Measurements from ENCODE around the gene RIPOR2.

The RIPOR2 gene

GRCh38 chr6:24833711-24834386 is 101.9 kb downstream of the RIPOR2 start:
- no peak for DNase-seq
- Histone ChIP-seq H3K36me3 (replicated peaks) (no peaks in the 10 kb centered on the region), H3K27me3 (replicated peaks) (no peaks in the 10 kb centered on the region), H3K4me3 (ENCODE audit: low read depth, low read length) (no peak overlapping the region), H3K27ac (no peak overlapping the region)
- TF ChIP-seq CTCF (IDR thresholded peaks at IDR 0.05; ENCODE audit: low read depth, low read length, missing control alignments), result no peak
- in situ Hi-C loops (cut with HindIII; ENCODE audit: low pct_ligation_motif_present, low sequenced_read_pairs), result no loop called here

- no peak for TF ChIP-seq CTCF (IDR thresholded peaks at IDR 0.05; ENCODE audit: low read depth, low read length, missing control alignments)
- in situ Hi-C loops (cut with HindIII; ENCODE audit: low pct_ligation_motif_present, low sequenced_read_pairs), result no loop called here
- no peak overlapping the region for H3K27ac ChIP-seq
- no peak for DNase-seq
- no peak overlapping the region for H3K4me3 ChIP-seq (ENCODE audit: low read depth, low read length)
- no peaks in the 10 kb centered on the region for H3K27me3 ChIP-seq (replicated peaks)
- no peaks in the 10 kb centered on the region for H3K36me3 ChIP-seq (replicated peaks)
Measured at GRCh38 chr6:24832794-24833193, 103.0 kb downstream of the RIPOR2 start.

- Histone ChIP-seq H3K36me3 (replicated peaks) (no peaks in the 10 kb centered on the region), H3K4me3 (ENCODE audit: low read depth, low read length) (no peak overlapping the region), H3K27me3 (replicated peaks) (no peaks in the 10 kb centered on the region), H3K27ac (no peak overlapping the region)
- TF ChIP-seq CTCF (IDR thresholded peaks at IDR 0.05; ENCODE audit: low read depth, low read length, missing control alignments), result no peak
- DNase-seq, result peak; percentile 20
- in situ Hi-C loops (cut with HindIII; ENCODE audit: low pct_ligation_motif_present, low sequenced_read_pairs), result no loop called here
Measured at GRCh38 chr6:24831771-24832716, 103.7 kb downstream of the RIPOR2 start.

- Histone ChIP-seq H3K4me3 (ENCODE audit: low read depth, low read length) (no peak overlapping the region), H3K36me3 (replicated peaks) (no peaks in the 10 kb centered on the region), H3K27ac (no peak overlapping the region), H3K27me3 (replicated peaks) (no peaks in the 10 kb centered on the region)
- TF ChIP-seq CTCF (IDR thresholded peaks at IDR 0.05; ENCODE audit: low read depth, low read length, missing control alignments), result no peak
- DNase-seq, result no peak
- in situ Hi-C loops (cut with HindIII; ENCODE audit: low pct_ligation_motif_present, low sequenced_read_pairs), result no loop called here
Measured at GRCh38 chr6:24829657-24830056, 106.1 kb downstream of the RIPOR2 start.

- Histone ChIP-seq H3K27ac (no peak overlapping the region), H3K36me3 (replicated peaks) (no peaks in the 10 kb centered on the region), H3K4me3 (ENCODE audit: low read depth, low read length) (no peak overlapping the region), H3K27me3 (replicated peaks) (no peaks in the 10 kb centered on the region)
- no peak for DNase-seq
- no peak for TF ChIP-seq CTCF (IDR thresholded peaks at IDR 0.05; ENCODE audit: low read depth, low read length, missing control alignments)
- in situ Hi-C loops (cut with HindIII; ENCODE audit: low pct_ligation_motif_present, low sequenced_read_pairs), result no loop called here
Measured at GRCh38 chr6:24827970-24828369, 107.8 kb downstream of the RIPOR2 start.
